22Rv1 (cell line): ENCODE measurements around the gene ETS1.

Source experiments
- H3K27ac ChIP-seq: fragments of 450-650 bp; 2 replicates; pipeline ENCODE4 v1.5.1; 2017
- CTCF ChIP-seq: fragments of 450-650 bp; IDR thresholded peaks from 2 replicates; pipeline ENCODE4 v1.5.1; 2017; ENCODE audit warnings: mild to moderate bottlenecking
- ZFX ChIP-seq: fragments of 450-650 bp; IDR thresholded peaks from 2 replicates; pipeline ENCODE4 v1.6.1; 2017; ENCODE audit warnings: antibody characterized with exemption, borderline replicate concordance

ETS1 gene

GRCh38 chr11:128494418-128495332 is 92.7 kb downstream of the ETS1 start:
- H3K27ac ChIP-seq: no peak overlapping the region
- TF ChIP-seq CTCF: no peak
- no peak for TF ChIP-seq ZFX

- H3K27ac ChIP-seq: no peak overlapping the region
- no peak for TF ChIP-seq ZFX
- TF ChIP-seq CTCF: no peak
Measured at GRCh38 chr11:128493570-128493965, 93.8 kb downstream of the ETS1 start.

- H3K27ac ChIP-seq: no peak overlapping the region
- TF ChIP-seq ZFX (no peak), CTCF (no peak)
Measured at GRCh38 chr11:128492903-128493569, 94.3 kb downstream of the ETS1 start.

GRCh38 chr11:128492461-128492860 is 94.9 kb downstream of the ETS1 start:
- H3K27ac ChIP-seq: no peak overlapping the region
- TF ChIP-seq CTCF (no peak), ZFX (no peak)

- TF ChIP-seq CTCF: no peak
- H3K27ac ChIP-seq: no peak overlapping the region
Measured at GRCh38 chr11:128491195-128491936, 96.0 kb downstream of the ETS1 start.

- TF ChIP-seq ZFX (no peak), CTCF (no peak)
- H3K27ac ChIP-seq: no peak overlapping the region
Measured at GRCh38 chr11:128490092-128490491, 97.3 kb downstream of the ETS1 start.
